OCI-LY1 (cell line): Measurements from ENCODE around the gene MACROD2.

Experiments used
- H2AFZ ChIP-seq: fragments of 200-600 bp; sonication (generic), shearing (Covaris generic); 2 replicates; pipeline ENCODE4 v1.6.0; 2014; ENCODE audit warnings: antibody characterized with exemption, mild to moderate bottlenecking, low read length
- H3F3A ChIP-seq: fragments of 200-600 bp; sonication (generic), shearing (Covaris generic); 2 replicates; pipeline ENCODE4 v1.6.0; 2014; ENCODE audit warnings: mild to moderate bottlenecking, antibody characterized with exemption, low read length, moderate library complexity; ENCODE audit not compliant: insufficient read depth
- H3K27ac ChIP-seq: fragments of 200-600 bp; sonication (generic); 2 replicates; pipeline ENCODE4 v1.5.1; 2014; ENCODE audit warnings: low read length, mixed run types, mild to moderate bottlenecking, low read depth; ENCODE audit not compliant: poor library complexity, severe bottlenecking
- H3K27me3 ChIP-seq: fragments of 200-600 bp; sonication (generic); 2 replicates; pipeline ENCODE4 v1.6.0; 2014; ENCODE audit warnings: antibody characterized with exemption, mild to moderate bottlenecking, low read length, moderate library complexity; ENCODE audit not compliant: insufficient read depth
- H3K36me3 ChIP-seq: fragments of 200-600 bp; sonication (generic); 2 replicates; pipeline ENCODE4 v1.6.1; 2014; ENCODE audit warnings: mild to moderate bottlenecking, antibody characterized with exemption, low read length, moderate library complexity, mixed read lengths; ENCODE audit not compliant: insufficient read depth
- H3K4me1 ChIP-seq: fragments of 200-600 bp; sonication (generic); 2 replicates; pipeline ENCODE4 v1.5.1; 2014; ENCODE audit warnings: mild to moderate bottlenecking, low read length, moderate library complexity; ENCODE audit not compliant: insufficient read depth, severe bottlenecking
- H3K4me2 ChIP-seq: fragments of 200-600 bp; sonication (generic), shearing (Covaris generic); 2 replicates; pipeline ENCODE4 v1.6.1; 2014; ENCODE audit warnings: low read length
- H3K4me3 ChIP-seq: fragments of 200-600 bp; sonication (generic); 2 replicates; pipeline ENCODE4 v1.5.1; 2014; ENCODE audit warnings: low read length, low read depth, mild to moderate bottlenecking, mixed read lengths; ENCODE audit not compliant: poor library complexity, severe bottlenecking
- H3K79me2 ChIP-seq: fragments of 200-600 bp; shearing (Covaris generic); 2 replicates; pipeline ENCODE4 v1.6.1; 2016; ENCODE audit warnings: mixed run types, low read length, mixed read lengths; ENCODE audit not compliant: insufficient read depth
- H3K9ac ChIP-seq: fragments of 200-600 bp; sonication (generic), shearing (Covaris generic); 2 replicates; pipeline ENCODE4 v1.6.1; 2014; ENCODE audit warnings: mild to moderate bottlenecking, low read length, mixed read lengths
- H3K9me2 ChIP-seq: fragments of 200-600 bp; sonication (generic), shearing (Covaris generic); 2 replicates; pipeline ENCODE4 v1.6.1; 2014; ENCODE audit warnings: low read depth, mild to moderate bottlenecking, low read length, mixed read lengths
- H3K9me3 ChIP-seq: fragments of 200-600 bp; shearing (Covaris generic); 2 replicates; pipeline ENCODE4 v1.6.1; 2014; ENCODE audit warnings: low read length, mixed read lengths
- H4K20me1 ChIP-seq: fragments of 200-600 bp; sonication (generic), shearing (Covaris generic); 2 replicates; pipeline ENCODE4 v1.6.0; 2016; ENCODE audit warnings: mild to moderate bottlenecking, low read length; ENCODE audit not compliant: insufficient read depth
- EZH2 ChIP-seq: fragments of 200-600 bp; sonication (generic), shearing (Covaris generic); IDR thresholded peaks from 2 replicates; pipeline ENCODE4 v1.8.0; 2017; ENCODE audit warnings: borderline replicate concordance, mixed run types, mild to moderate bottlenecking, antibody characterized with exemption, low read length, moderate library complexity, mixed read lengths
- TF ChIP-seq, protein P1 (sequence below): fragments of 200-600 bp; sonication (generic), shearing (Covaris generic); IDR thresholded peaks from 2 replicates; pipeline ENCODE4 v1.5.1; 2017; ENCODE audit warnings: mild to moderate bottlenecking, antibody characterized with exemption, low read length, moderate library complexity, mixed read lengths

MACROD2 gene

DNA sequence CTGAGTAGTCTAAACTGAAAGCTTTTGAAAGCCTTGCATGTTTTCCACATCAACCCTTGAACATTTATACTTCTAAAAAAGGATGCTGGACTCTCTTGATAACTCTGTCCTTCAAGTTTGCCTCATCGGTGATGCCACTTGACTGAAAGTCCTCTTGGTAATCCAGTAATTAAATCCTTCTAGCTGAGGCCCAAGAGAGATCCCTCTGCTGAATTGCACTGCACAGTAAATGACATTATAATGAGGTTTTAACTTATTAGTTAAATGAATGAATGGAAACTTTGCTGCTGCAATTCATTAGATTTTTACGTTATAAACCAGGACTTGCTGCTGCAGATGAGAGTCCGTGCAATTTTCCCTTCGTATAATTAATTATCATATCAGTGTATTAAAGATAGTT lies 706.0 kb downstream of the MACROD2 start:
- Histone ChIP-seq H3K9me2 (no peaks in the 10 kb centered on the region), H3F3A (no peaks in the 10 kb centered on the region), H4K20me1 (no peaks in the 10 kb centered on the region), H3K27ac (no peak overlapping the region), H3K79me2 (no peaks in the 10 kb centered on the region), H3K27me3 (no peaks in the 10 kb centered on the region), H2AFZ (no peak overlapping the region), H3K9ac (no peak overlapping the region), H3K4me1 (no peaks in the 10 kb centered on the region), H3K4me3 (no peak overlapping the region), H3K36me3 (no peaks in the 10 kb centered on the region), H3K9me3 (no peaks in the 10 kb centered on the region), H3K4me2 (no peak overlapping the region)
- TF ChIP-seq, protein P1, sequence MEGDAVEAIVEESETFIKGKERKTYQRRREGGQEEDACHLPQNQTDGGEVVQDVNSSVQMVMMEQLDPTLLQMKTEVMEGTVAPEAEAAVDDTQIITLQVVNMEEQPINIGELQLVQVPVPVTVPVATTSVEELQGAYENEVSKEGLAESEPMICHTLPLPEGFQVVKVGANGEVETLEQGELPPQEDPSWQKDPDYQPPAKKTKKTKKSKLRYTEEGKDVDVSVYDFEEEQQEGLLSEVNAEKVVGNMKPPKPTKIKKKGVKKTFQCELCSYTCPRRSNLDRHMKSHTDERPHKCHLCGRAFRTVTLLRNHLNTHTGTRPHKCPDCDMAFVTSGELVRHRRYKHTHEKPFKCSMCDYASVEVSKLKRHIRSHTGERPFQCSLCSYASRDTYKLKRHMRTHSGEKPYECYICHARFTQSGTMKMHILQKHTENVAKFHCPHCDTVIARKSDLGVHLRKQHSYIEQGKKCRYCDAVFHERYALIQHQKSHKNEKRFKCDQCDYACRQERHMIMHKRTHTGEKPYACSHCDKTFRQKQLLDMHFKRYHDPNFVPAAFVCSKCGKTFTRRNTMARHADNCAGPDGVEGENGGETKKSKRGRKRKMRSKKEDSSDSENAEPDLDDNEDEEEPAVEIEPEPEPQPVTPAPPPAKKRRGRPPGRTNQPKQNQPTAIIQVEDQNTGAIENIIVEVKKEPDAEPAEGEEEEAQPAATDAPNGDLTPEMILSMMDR = no peak

DNA sequence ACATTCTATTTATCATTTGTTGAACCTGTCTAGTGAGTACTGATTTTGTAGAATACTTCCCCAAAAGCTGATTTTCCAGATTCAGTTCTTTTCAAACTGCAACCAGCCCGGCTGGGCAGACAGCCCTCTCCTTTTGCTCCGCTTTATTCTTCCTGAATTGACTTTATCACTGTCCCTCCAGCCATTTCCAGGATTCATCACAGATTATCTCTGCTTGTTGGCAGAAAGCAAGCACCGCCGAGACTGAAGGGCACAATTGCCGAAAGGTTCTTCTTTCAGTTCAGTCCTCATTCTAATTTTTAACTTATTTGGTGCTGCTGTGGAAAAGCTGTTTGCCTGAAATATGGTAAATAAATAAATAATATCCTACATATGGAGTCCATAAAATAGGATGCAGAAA lies 711.2 kb downstream of the MACROD2 start:
- H3K4me2 ChIP-seq = no peak overlapping the region
- no peak overlapping the region for H3K27ac ChIP-seq
- no peaks in the 10 kb centered on the region for H3K79me2 ChIP-seq
- no peak overlapping the region for H3K4me3 ChIP-seq
- H3F3A ChIP-seq = no peaks in the 10 kb centered on the region
- no peaks in the 10 kb centered on the region for H3K9me2 ChIP-seq
- H3K9ac ChIP-seq = no peak overlapping the region
- no peaks in the 10 kb centered on the region for H3K27me3 ChIP-seq
- no peaks in the 10 kb centered on the region for H4K20me1 ChIP-seq
- H3K4me1 ChIP-seq = no peaks in the 10 kb centered on the region
- TF ChIP-seq, protein P1 = no peak
- TF ChIP-seq EZH2 = no peak
- H3K9me3 ChIP-seq = no peaks in the 10 kb centered on the region
- H2AFZ ChIP-seq = no peak overlapping the region
- H3K36me3 ChIP-seq = no peaks in the 10 kb centered on the region

DNA sequence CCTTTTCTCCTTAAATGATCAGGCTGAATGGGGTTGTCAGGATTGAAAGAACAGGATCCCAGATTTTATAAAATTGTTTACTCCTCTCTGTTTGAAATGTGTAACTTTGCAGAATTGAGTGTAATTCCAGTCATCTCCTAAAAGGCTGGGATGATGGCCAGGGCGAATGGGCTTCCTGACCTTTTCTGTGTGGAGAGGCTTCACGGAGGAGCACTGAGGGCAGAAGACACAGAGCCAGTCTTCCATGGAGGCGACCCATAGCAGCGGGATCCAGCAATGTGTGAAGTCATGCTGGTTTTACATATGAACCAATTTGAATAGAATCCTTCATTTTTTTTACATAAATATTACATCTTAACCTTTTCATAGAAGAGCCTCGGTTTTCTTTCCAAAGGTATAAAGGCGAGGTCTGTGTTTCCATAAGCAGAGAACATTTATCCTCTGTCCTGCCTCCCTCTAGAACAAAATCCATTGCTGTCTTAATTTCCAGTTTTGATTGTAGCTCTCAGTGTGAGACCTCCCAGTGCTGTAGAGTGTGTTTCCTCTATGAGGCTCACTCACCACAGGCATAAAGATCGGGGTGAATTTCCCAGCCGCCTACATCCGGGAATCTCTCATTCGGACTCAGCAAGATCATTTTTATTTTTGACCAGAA lies 711.8 kb downstream of the MACROD2 start:
- no peaks in the 10 kb centered on the region for H3F3A ChIP-seq
- no peak overlapping the region for H3K27ac ChIP-seq
- TF ChIP-seq, protein P1 = no peak
- TF ChIP-seq EZH2 = no peak
- H3K9me2 ChIP-seq = no peaks in the 10 kb centered on the region
- H4K20me1 ChIP-seq = no peaks in the 10 kb centered on the region
- no peaks in the 10 kb centered on the region for H3K4me1 ChIP-seq
- H2AFZ ChIP-seq = no peak overlapping the region
- H3K27me3 ChIP-seq = no peaks in the 10 kb centered on the region
- no peaks in the 10 kb centered on the region for H3K79me2 ChIP-seq
- no peak overlapping the region for H3K4me2 ChIP-seq
- H3K9me3 ChIP-seq = no peaks in the 10 kb centered on the region
- H3K9ac ChIP-seq = no peak overlapping the region
- no peak overlapping the region for H3K4me3 ChIP-seq
- H3K36me3 ChIP-seq = no peaks in the 10 kb centered on the region
